ENCODE data around the gene BTBD2. TPM values are rescaled to one million over a fixed set of nuclear protein-coding genes. Genes with fewer than 3 reads are reported as not detected.
A peak's percentile ranks its signal among the peaks of the same experiment; 100 is the strongest.

BTBD2 gene
- total and polyA plus RNA-seq, 2 of the 8 experiments (the other 6 are each of a cell fraction or from before 2014, with no cell fraction given): 91.7 to 92.3 TPM

- H3K79me2 ChIP-seq (ENCODE audit: control insufficient read depth in 1 of 2, insufficient read depth in 2 of 2, low read length in 2 of 2): no peaks in the 10 kb centered on the region
- H2BK120ac ChIP-seq (replicated peaks; ENCODE audit: low read depth, low read length): no peak overlapping the region
- H3K18ac ChIP-seq (ENCODE audit: extremely low read depth, low read length): no peak overlapping the region
- no peak overlapping the region for H3K14ac ChIP-seq (ENCODE audit: insufficient read length)
- no peaks in the 10 kb centered on the region for H3K79me1 ChIP-seq (ENCODE audit: low read depth, low read length)
- peak overlapping the region; percentile 76 to 97 for H3K4me2 ChIP-seq (ENCODE audit: insufficient read depth in 1 of 2, low read depth in 2 of 2, low read length in 2 of 2)
- no peak overlapping the region for H2BK20ac ChIP-seq (ENCODE audit: low read length)
- ChIA-PET POLR2A (ENCODE audit: partially characterized antibody) (interaction anchor here (0.7 to 6.9 kb wide), 5 partner anchors 11 to 134 kb away, joined by 3 to 74 read pairs (median 3); partner anchors contain the start of gene MKNK2), CTCF (ENCODE audit: partially characterized antibody) (interaction anchor here (0.6 to 2.0 kb wide), 10 partner anchors 11 to 297 kb away, joined by 3 to 7 read pairs (median 4); partner anchors contain the start of gene MKNK2)
- H2BK15ac ChIP-seq (ENCODE audit: low read length): no peak overlapping the region; the same call in 1 of the 2 replicates
- H3K27me3 ChIP-seq (replicated peaks in 1 of 4; ENCODE audit: control insufficient read depth in 3 of 4, extremely low read depth in 1 of 4, insufficient read depth in 3 of 4, low read length in 3 of 4): no peaks in the 10 kb centered on the region
- H3K4me1 ChIP-seq (replicated peaks in 1 of 4; ENCODE audit: control insufficient read depth in 3 of 4, insufficient read depth in 4 of 4, low read length in 3 of 4): peaks cover 4 to 26% (median 18%) of the 10 kb centered on the region in 4 experiments
- peak overlapping the region; percentile 18 for H4K5ac ChIP-seq (ENCODE audit: insufficient read length, low read depth, low read length)
- peak overlapping the region; percentile 63; the same call in 1 of the 2 replicates for H2BK12ac ChIP-seq (ENCODE audit: low read depth, low read length)
- H4K8ac ChIP-seq (ENCODE audit: extremely low read depth, insufficient read depth, low read length): peak overlapping the region; percentile 89
- H3K27ac ChIP-seq (ENCODE audit: low read depth, low read length): no peak overlapping the region
- peak overlapping the region; percentile 97 for H4K91ac ChIP-seq (replicated peaks; ENCODE audit: insufficient read length, low read length)
- no peak overlapping the region for H3K4ac ChIP-seq (replicated peaks; ENCODE audit: insufficient read length, low read depth, low read length)
- peak overlapping the region; percentile 33 for H3K56ac ChIP-seq (replicated peaks; ENCODE audit: insufficient read length, low read depth, low read length)
- H3K9ac ChIP-seq (replicated peaks in 1 of 4; ENCODE audit: extremely low read depth in 1 of 4, low read depth in 3 of 4, low read length in 3 of 4): 0 out of 7 replicates have a peak overlapping the region, but pooled peaks of 1 of the 4 experiments have one; percentile 75
- H4K20me1 ChIP-seq (replicated peaks in 1 of 2; ENCODE audit: control insufficient read depth in 1 of 2, insufficient read depth in 2 of 2, low read length in 2 of 2): no peaks in the 10 kb centered on the region
- WGBS, 2 experiments (ENCODE audit: extremely low coverage in 1 of 2, insufficient coverage in 1 of 2, insufficient read length in 1 of 2, insufficient replicate concordance in 2 of 2, low coverage in 1 of 2, low lambda C conversion rate in 2 of 2, missing lambda C conversion rate in 1 of 2): 83% methylated on average over 10 of the region's 10 CpGs; no CpG with 5 or more reads in 1 of the 2 experiments
- no peak overlapping the region for H2AK5ac ChIP-seq (ENCODE audit: low read depth, low read length)
- H3K23me2 ChIP-seq (ENCODE audit: low read depth, low read length): peaks cover 5% of the 10 kb centered on the region; the same call in 1 of the 2 replicates
- H3K23ac ChIP-seq (ENCODE audit: insufficient read length): no peak overlapping the region
- H3K9me3 ChIP-seq (ENCODE audit: insufficient read depth in 2 of 2, low read depth in 1 of 2, low read length in 1 of 2): no peaks in the 10 kb centered on the region
- FAIRE-seq (no peak), DNase-seq (ENCODE audit: low read depth in 1 of 2, low spot score in 2 of 2) (no peak)
- TF ChIP-seq TCF12 (IDR thresholded peaks at IDR 0.05; ENCODE audit: low read depth, low read length) (no peak), MAFK (IDR thresholded peaks at IDR 0.05; ENCODE audit: low read depth, low read length) (no peak), TAF1 (IDR thresholded peaks at IDR 0.05; ENCODE audit: low read depth, low read length) (no peak), BRCA1 (IDR thresholded peaks at IDR 0.05; ENCODE audit: low read depth, low read length) (no peak), BCL11A (IDR thresholded peaks at IDR 0.05; ENCODE audit: low read depth in 2 of 2, low read length in 2 of 2) (no peak), CHD1 (IDR thresholded peaks at IDR 0.05; ENCODE audit: low read depth, low read length) (no peak), ZNF274 (IDR thresholded peaks at IDR 0.05; ENCODE audit: borderline replicate concordance, extremely low read depth, low read length) (no peak), TEAD4 (IDR thresholded peaks at IDR 0.05; ENCODE audit: low read depth, low read length) (no peak), RFX5 (IDR thresholded peaks at IDR 0.05; ENCODE audit: borderline replicate concordance, low read depth, low read length) (no peak), SIRT6 (IDR thresholded peaks at IDR 0.05; ENCODE audit: low read length) (no peak), SIN3A (conservative IDR thresholded peaks at IDR 0.05 in 1 of 2, IDR thresholded peaks at IDR 0.05 in 1 of 2; ENCODE audit: low read depth in 1 of 2, low read length in 2 of 2) (no peak)
- H3K4me3 ChIP-seq (ENCODE audit: extremely low read depth in 1 of 4, insufficient read depth in 2 of 4, low read depth in 3 of 4, low read length in 4 of 4): peak overlapping the region in 1 of 4 experiments; percentile 68; a peak in 2 of 8 replicates
- H2BK5ac ChIP-seq (ENCODE audit: low read depth, low read length): peak overlapping the region; percentile 76; the same call in 1 of the 2 replicates
- no peaks in the 10 kb centered on the region for H3K36me3 ChIP-seq (ENCODE audit: control insufficient read depth in 2 of 4, insufficient read depth in 4 of 4, low read length in 3 of 4)
- no peak overlapping the region for H2AFZ ChIP-seq (ENCODE audit: low read length)
Observed at GRCh38 chr19:2062389-2062729, 46.8 kb upstream of the BTBD2 start.
